HepG2 (cell line): ENCODE data around the gene METRN. TPM values are rescaled to one million over a fixed set of nuclear protein-coding genes. Genes with fewer than 3 reads are reported as not detected.

Source experiments
- AGO1 ChIP-seq: fragments of 200-400 bp; formaldehyde crosslinking; IDR thresholded peaks from 2 replicates; pipeline ENCODE4 v1.6.1; 2017; ENCODE audit warnings: mild to moderate bottlenecking, low read depth, low read length, moderate library complexity; ENCODE audit not compliant: poor library complexity, severe bottlenecking
- ATRX ChIP-seq: sonication (generic); formaldehyde crosslinking; IDR thresholded peaks from 2 replicates; pipeline ENCODE4 v1.4.0; 2020; ENCODE audit warnings: missing genetic modification reagents, borderline replicate concordance
- CCDC6 ChIP-seq: sonication (generic); formaldehyde crosslinking; IDR thresholded peaks from 2 replicates; pipeline ENCODE4 v1.8.1; 2022; ENCODE audit warnings: mild to moderate bottlenecking, missing genetic modification reagents, moderate library complexity
- KDM2A ChIP-seq: sonication (generic); formaldehyde crosslinking; IDR thresholded peaks from 2 replicates; pipeline ENCODE4 v1.4.0; 2020; ENCODE audit warnings: low read depth, missing genetic modification reagents, borderline replicate concordance
- MLLT10 ChIP-seq: sonication (generic); formaldehyde crosslinking; IDR thresholded peaks from 2 replicates; pipeline ENCODE4 v1.4.0; 2020; ENCODE audit warnings: missing genetic modification reagents
- MYC ChIP-seq: sonication (generic); formaldehyde crosslinking; IDR thresholded peaks from 2 replicates; pipeline ENCODE4 v1.9.0; 2021; ENCODE audit warnings: missing genetic modification reagents, borderline replicate concordance
- NFRKB ChIP-seq: fragments of 450-650 bp; IDR thresholded peaks from 2 replicates; pipeline ENCODE4 v1.6.1; 2017
- PHF21A ChIP-seq: sonication (generic); formaldehyde crosslinking; IDR thresholded peaks from 2 replicates; pipeline ENCODE4 v1.5.0; 2020; ENCODE audit warnings: mild to moderate bottlenecking, missing genetic modification reagents
- SAP130 ChIP-seq: IDR thresholded peaks from 2 replicates; pipeline ENCODE4 v1.6.1; 2016; ENCODE audit warnings: low read depth
- TARDBP ChIP-seq: sonication (generic); formaldehyde crosslinking; IDR thresholded peaks from 2 replicates; pipeline ENCODE4 v1.8.0; 2022; ENCODE audit warnings: mild to moderate bottlenecking, missing genetic modification reagents
- TFDP1 ChIP-seq: IDR thresholded peaks from 2 replicates; pipeline ENCODE4 v1.6.1; 2016; ENCODE audit warnings: missing compliant biosample characterization, missing genetic modification reagents, borderline replicate concordance
- YEATS4 ChIP-seq: sonication (generic); formaldehyde crosslinking; IDR thresholded peaks from 2 replicates; pipeline ENCODE4 v1.4.0; 2020; ENCODE audit warnings: missing genetic modification reagents, borderline replicate concordance
- ZFY ChIP-seq: sonication (generic); formaldehyde crosslinking; IDR thresholded peaks from 2 replicates; pipeline ENCODE4 v1.4.0; 2020; ENCODE audit warnings: missing genetic modification reagents
- ZNF12 ChIP-seq: sonication (generic); formaldehyde crosslinking; IDR thresholded peaks from 2 replicates; pipeline ENCODE4 v1.5.0; 2020; ENCODE audit warnings: missing genetic modification reagents
- ZNF235 ChIP-seq: sonication (generic); formaldehyde crosslinking; IDR thresholded peaks from 2 replicates; pipeline ENCODE4 v1.8.1; 2023; ENCODE audit warnings: mild to moderate bottlenecking, missing genetic modification reagents, borderline replicate concordance
- ZNF329 ChIP-seq: sonication (generic); formaldehyde crosslinking; IDR thresholded peaks from 2 replicates; pipeline ENCODE4 v1.9.0; 2021; ENCODE audit warnings: low read depth, mild to moderate bottlenecking, missing genetic modification reagents
- ZNF549 ChIP-seq: sonication (generic); formaldehyde crosslinking; IDR thresholded peaks from 2 replicates; pipeline ENCODE4 v1.5.0; 2020; ENCODE audit warnings: missing genetic modification reagents
- ZNF766 ChIP-seq: sonication (generic); formaldehyde crosslinking; IDR thresholded peaks from 2 replicates; pipeline ENCODE4 v1.5.0; 2020; ENCODE audit warnings: missing genetic modification reagents, borderline replicate concordance
- polyA plus RNA-seq, 8 experiments: library from polyadenylated mRNA; depleted of rRNA in 3 of 8; stranded (reverse) in 7 of 8; unstranded in 1 of 8; fragments of >200 nt; fragmentation: Illumina TruSeq in 4 of 8; extraction: Trizol in 4 of 8; gene quantifications; 2 replicates each; pipeline versions ENCODE4 v1.2.1 to v1.2.3, GENCODE V29; 2011 to 2016; ENCODE audit warnings: low read depth in 4 of 8, missing spikeins in 1 of 8, mixed read lengths in 1 of 8; ENCODE audit not compliant: insufficient read depth in 1 of 8
- total RNA-seq, 5 experiments: library from RNA; depleted of rRNA; stranded (reverse); fragments of >200 nt; fragmentation: Illumina TruSeq; extraction: Trizol; gene quantifications; 2 replicates each; pipeline ENCODE4 v1.2.3, GENCODE V29; 2016; ENCODE audit warnings: low read depth in 1 of 5

Gene METRN
- total and polyA plus RNA-seq, 2 of the 13 experiments (the other 11 are each of a cell fraction or from before 2014, with no cell fraction given): 25.5 to 46.1 TPM

DNA sequence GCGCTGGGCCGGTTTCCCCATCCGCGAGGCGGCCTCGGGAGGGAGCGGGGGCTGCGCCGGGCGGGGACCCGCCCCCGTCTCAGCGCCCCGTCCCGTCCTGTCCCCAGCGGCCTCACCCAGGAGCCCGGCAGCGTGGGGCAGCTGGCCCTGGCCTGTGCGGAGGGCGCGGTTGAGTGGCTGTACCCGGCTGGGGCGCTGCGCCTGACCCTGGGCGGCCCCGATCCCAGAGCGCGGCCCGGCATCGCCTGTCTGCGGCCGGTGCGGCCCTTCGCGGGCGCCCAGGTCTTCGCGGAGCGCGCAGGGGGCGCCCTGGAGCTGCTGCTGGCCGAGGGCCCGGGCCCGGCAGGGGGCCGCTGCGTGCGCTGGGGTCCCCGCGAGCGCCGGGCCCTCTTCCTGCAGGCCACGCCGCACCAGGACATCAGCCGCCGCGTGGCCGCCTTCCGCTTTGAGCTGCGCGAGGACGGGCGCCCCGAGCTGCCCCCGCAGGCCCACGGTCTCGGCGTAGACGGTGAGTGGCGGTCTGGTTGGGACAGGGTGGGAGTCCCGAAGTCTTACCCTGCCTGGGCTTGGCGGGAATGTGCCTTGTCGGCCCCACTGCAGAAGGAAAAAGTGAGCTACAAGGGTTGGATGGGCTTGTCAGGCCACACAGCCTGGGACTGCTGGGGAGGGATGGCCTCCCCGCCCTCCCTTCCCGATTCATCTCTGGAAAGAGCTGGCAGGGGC lies 720 bp downstream of the METRN start (continued):
- TF ChIP-seq ZNF235 (CRISPR knock-in tag) (no peak), AGO1 (peak; percentile 91), TFDP1 (CRISPR knock-in tag) (0 out of 2 replicates have a peak, but pooled peaks have one; percentile 9), KDM2A (CRISPR knock-in tag) (peak; percentile 34; the same call in 1 of the 2 replicates), ZNF766 (no peak), NFRKB (no peak), YEATS4 (peak; percentile 31; the same call in 1 of the 2 replicates), ZFY (CRISPR knock-in tag) (peak; percentile 54; the same call in 1 of the 2 replicates), CCDC6 (CRISPR knock-in tag) (no peak), MLLT10 (CRISPR knock-in tag) (no peak), ATRX (CRISPR knock-in tag) (no peak), TARDBP (CRISPR knock-in tag) (0 out of 2 replicates have a peak, but pooled peaks have one; percentile 28), ZNF12 (CRISPR knock-in tag) (no peak), ZNF329 (no peak), MYC (CRISPR knock-in tag) (0 out of 2 replicates have a peak, but pooled peaks have one; percentile 12), ZNF549 (no peak), PHF21A (peak; percentile 25; the same call in 1 of the 2 replicates), SAP130 (CRISPR knock-in tag) (no peak)
